ENCODE measurements around the gene CFAP90. TPM values are rescaled to one million over a fixed set of nuclear protein-coding genes. Genes with fewer than 3 reads are reported as not detected.

CFAP90 gene
- total RNA-seq, 2 donors from 2014 or later = not detected

- no peaks in the 10 kb centered on the region for H3K27me3 ChIP-seq
- H3K27ac ChIP-seq = no peak overlapping the region
- no peak overlapping the region for H3K4me3 ChIP-seq
- H3K36me3 ChIP-seq = no peaks in the 10 kb centered on the region
- H3K4me1 ChIP-seq = no peaks in the 10 kb centered on the region
- H3K9me3 ChIP-seq = no peaks in the 10 kb centered on the region
- no peak for TF ChIP-seq CTCF (IDR thresholded peaks at IDR 0.05)
- DNase-seq (ENCODE audit: low spot score) = no peak
These were observed 66.1 kb downstream of the CFAP90 start for GRCh38 chr5:7784683-7785380.

GRCh38 chr5:7781899-7782298, 69.0 kb downstream of the CFAP90 start:
- Histone ChIP-seq H3K9me3 (no peaks in the 10 kb centered on the region), H3K4me1 (no peaks in the 10 kb centered on the region), H3K36me3 (no peaks in the 10 kb centered on the region), H3K27ac (no peak overlapping the region), H3K4me3 (no peak overlapping the region), H3K27me3 (no peaks in the 10 kb centered on the region)
- no peak for DNase-seq (ENCODE audit: low spot score)
- TF ChIP-seq CTCF (IDR thresholded peaks at IDR 0.05) = no peak

Other genes starting within 250 kb of the CFAP90 start
- gene FASTKD3, start 17.9 kb upstream of the CFAP90 start, total RNA-seq = 1 to 10 TPM; 4.6 TPM
- gene MTRR, start 18.0 kb upstream of the CFAP90 start, total RNA-seq = 10 to 100 TPM; 16.2 to 31.3 TPM

Data from right atrium auricular region (tissue), 2 donors.